Parathyroid adenoma (tissue), 2 donors: ENCODE data around the gene CTBP1.

Experiments used
- H2AFZ ChIP-seq: fragments of 300-600 bp; sonication (generic); one replicate; pipeline ENCODE4 v1.7.0; 2017; ENCODE audit warnings: antibody characterized with exemption, mild to moderate bottlenecking
- H3K27ac ChIP-seq: fragments of 300-600 bp; sonication (generic); one replicate; pipeline ENCODE4 v1.7.0; 2017
- H3K27me3 ChIP-seq: fragments of 300-600 bp; sonication (generic); one replicate; pipeline ENCODE4 v1.7.0; 2017; ENCODE audit warnings: low read length; ENCODE audit not compliant: control insufficient read depth, insufficient read depth
- H3K36me3 ChIP-seq: fragments of 300-600 bp; sonication (generic); one replicate; pipeline ENCODE4 v1.7.0; 2017; ENCODE audit warnings: low read length; ENCODE audit not compliant: control insufficient read depth, insufficient read depth
- H3K4me1 ChIP-seq: fragments of 300-600 bp; sonication (generic); one replicate; pipeline ENCODE4 v1.7.0; 2017; ENCODE audit warnings: control low read depth
- H3K4me2 ChIP-seq: fragments of 300-600 bp; sonication (generic); one replicate; pipeline ENCODE4 v1.7.0; 2017; ENCODE audit warnings: low read length
- H3K4me3 ChIP-seq: fragments of 300-600 bp; sonication (generic); one replicate; pipeline ENCODE4 v1.7.0; 2017; ENCODE audit warnings: low read depth, low read length
- H3K79me2 ChIP-seq: fragments of 300-600 bp; sonication (generic); one replicate; pipeline ENCODE4 v1.7.0; 2017; ENCODE audit warnings: control low read depth
- H3K9ac ChIP-seq: fragments of 300-600 bp; sonication (generic); one replicate; pipeline ENCODE4 v1.7.0; 2017; ENCODE audit warnings: mild to moderate bottlenecking
- H3K9me3 ChIP-seq: fragments of 300-600 bp; sonication (generic); one replicate; pipeline ENCODE4 v1.7.0; 2017; ENCODE audit warnings: low read length; ENCODE audit not compliant: control insufficient read depth
- TF ChIP-seq, protein P1 (sequence below): fragments of 300-600 bp; sonication (generic); IDR thresholded peaks from one replicate; pipeline ENCODE4 v1.7.0; 2017; ENCODE audit warnings: antibody characterized with exemption, mild to moderate bottlenecking
- donor health status: primary hyperparathyroidism.

The CTBP1 gene

GRCh38 chr4:1234811-1235292 is 14.1 kb downstream of the CTBP1 start:
- TF ChIP-seq, protein P1, sequence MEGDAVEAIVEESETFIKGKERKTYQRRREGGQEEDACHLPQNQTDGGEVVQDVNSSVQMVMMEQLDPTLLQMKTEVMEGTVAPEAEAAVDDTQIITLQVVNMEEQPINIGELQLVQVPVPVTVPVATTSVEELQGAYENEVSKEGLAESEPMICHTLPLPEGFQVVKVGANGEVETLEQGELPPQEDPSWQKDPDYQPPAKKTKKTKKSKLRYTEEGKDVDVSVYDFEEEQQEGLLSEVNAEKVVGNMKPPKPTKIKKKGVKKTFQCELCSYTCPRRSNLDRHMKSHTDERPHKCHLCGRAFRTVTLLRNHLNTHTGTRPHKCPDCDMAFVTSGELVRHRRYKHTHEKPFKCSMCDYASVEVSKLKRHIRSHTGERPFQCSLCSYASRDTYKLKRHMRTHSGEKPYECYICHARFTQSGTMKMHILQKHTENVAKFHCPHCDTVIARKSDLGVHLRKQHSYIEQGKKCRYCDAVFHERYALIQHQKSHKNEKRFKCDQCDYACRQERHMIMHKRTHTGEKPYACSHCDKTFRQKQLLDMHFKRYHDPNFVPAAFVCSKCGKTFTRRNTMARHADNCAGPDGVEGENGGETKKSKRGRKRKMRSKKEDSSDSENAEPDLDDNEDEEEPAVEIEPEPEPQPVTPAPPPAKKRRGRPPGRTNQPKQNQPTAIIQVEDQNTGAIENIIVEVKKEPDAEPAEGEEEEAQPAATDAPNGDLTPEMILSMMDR, result no peak
- no peak overlapping the region for H2AFZ ChIP-seq
- H3K79me2 ChIP-seq, result peaks cover 12% of the 10 kb centered on the region
- no peaks in the 10 kb centered on the region for H3K4me1 ChIP-seq
- H3K4me2 ChIP-seq, result no peak overlapping the region
- H3K4me3 ChIP-seq, result no peak overlapping the region
- H3K27ac ChIP-seq, result no peak overlapping the region
- no peaks in the 10 kb centered on the region for H3K27me3 ChIP-seq
- no peaks in the 10 kb centered on the region for H3K9me3 ChIP-seq
- no peaks in the 10 kb centered on the region for H3K36me3 ChIP-seq
- no peak overlapping the region for H3K9ac ChIP-seq

GRCh38 chr4:1234309-1234695 is 14.6 kb downstream of the CTBP1 start:
- Histone ChIP-seq H2AFZ (no peak overlapping the region), H3K4me1 (no peaks in the 10 kb centered on the region), H3K9ac (no peak overlapping the region), H3K4me3 (no peak overlapping the region), H3K27ac (no peak overlapping the region), H3K4me2 (no peak overlapping the region), H3K36me3 (no peaks in the 10 kb centered on the region), H3K79me2 (peaks cover 6% of the 10 kb centered on the region), H3K9me3 (no peaks in the 10 kb centered on the region), H3K27me3 (no peaks in the 10 kb centered on the region)
- TF ChIP-seq, protein P1, result no peak

DNA sequence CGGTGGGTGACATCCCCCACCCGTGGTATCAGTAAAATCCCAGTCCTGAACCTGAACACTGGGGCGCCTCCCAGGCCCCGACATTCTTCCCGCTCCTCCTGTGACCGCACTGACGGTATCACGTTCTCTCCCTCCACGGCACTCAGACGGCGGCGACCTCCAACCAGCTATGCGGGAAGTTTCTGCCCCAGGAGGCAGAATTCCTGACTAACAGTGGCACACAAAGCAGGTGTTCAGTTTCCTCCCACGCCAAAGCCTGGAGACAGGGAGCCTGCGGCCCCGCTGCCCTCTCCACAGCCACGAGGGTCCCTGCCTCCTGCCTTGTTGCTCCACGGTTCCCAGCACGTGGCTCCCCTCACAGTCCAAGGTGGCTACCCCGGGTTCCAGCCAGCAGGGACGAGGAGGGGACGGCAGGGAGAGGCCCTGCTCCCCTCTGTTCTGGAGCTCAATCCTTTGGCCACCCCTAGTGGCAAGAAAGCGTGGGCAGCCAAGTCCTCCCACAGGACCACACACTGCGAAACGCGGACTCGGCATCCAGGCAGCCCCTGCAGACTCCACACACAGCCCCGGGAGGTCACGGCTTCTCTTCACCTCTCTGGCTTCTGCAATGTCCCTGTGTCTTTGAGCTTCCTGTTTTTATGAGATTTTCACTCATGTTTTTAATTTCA is 15.2 kb downstream of the CTBP1 start:
- Histone ChIP-seq H3K4me1 (no peaks in the 10 kb centered on the region), H3K9ac (no peak overlapping the region), H2AFZ (no peak overlapping the region), H3K27me3 (no peaks in the 10 kb centered on the region), H3K4me2 (no peak overlapping the region), H3K4me3 (no peak overlapping the region), H3K9me3 (no peaks in the 10 kb centered on the region), H3K27ac (no peak overlapping the region), H3K79me2 (peaks cover 3% of the 10 kb centered on the region), H3K36me3 (no peaks in the 10 kb centered on the region)
- TF ChIP-seq, protein P1, result no peak

GRCh38 chr4:1232661-1233621 is 16.0 kb downstream of the CTBP1 start:
- Histone ChIP-seq H3K4me1 (no peaks in the 10 kb centered on the region), H2AFZ (no peak overlapping the region), H3K9ac (no peak overlapping the region), H3K36me3 (no peaks in the 10 kb centered on the region), H3K4me2 (no peak overlapping the region), H3K79me2 (no peaks in the 10 kb centered on the region), H3K9me3 (no peaks in the 10 kb centered on the region), H3K27ac (no peak overlapping the region), H3K4me3 (no peak overlapping the region), H3K27me3 (no peaks in the 10 kb centered on the region)
- TF ChIP-seq, protein P1, result no peak
